Lower leg skin (tissue), 3 donors: ENCODE measurements around the gene RBM33.

Experiments
- CTCF ChIP-seq, 3 donors: fragments of 450-650 bp; IDR thresholded peaks; one replicate each; pipeline ENCODE4 v1.5.1; 2016; ENCODE audit warnings: antibody characterized with exemption in 3 of 3, mild to moderate bottlenecking in 3 of 3, moderate library complexity in 2 of 3
- POLR2A ChIP-seq, 2 donors: fragments of 450-650 bp; IDR thresholded peaks; one replicate each; pipeline ENCODE4 v1.6.1; 2016 to 2017; ENCODE audit warnings: antibody characterized with exemption in 2 of 2, mild to moderate bottlenecking in 1 of 2, moderate library complexity in 1 of 2

GRCh38 chr7:155792999-155793560 is 148.6 kb downstream of the RBM33 start:
- TF ChIP-seq CTCF (IDR thresholded peaks at IDR 0.05) (no peak), POLR2A (IDR thresholded peaks at IDR 0.05) (no peak)
